Measurements from ENCODE around the gene TOX2.

The TOX2 gene

GRCh38 chr20:44010162-44010704 lies 95.6 kb downstream of the TOX2 start:
- ATAC-seq (ENCODE audit: low read depth) (no peak), DNase-seq (ENCODE audit: low spot score) (peak; percentile 73)
- H3K4me1 ChIP-seq (ENCODE audit: insufficient read depth, poor library complexity, severe bottlenecking), result no peaks in the 10 kb centered on the region
- H3K27me3 ChIP-seq (ENCODE audit: insufficient read depth, poor library complexity, severe bottlenecking), result no peaks in the 10 kb centered on the region
- no peak overlapping the region for H3K4me3 ChIP-seq (ENCODE audit: severe bottlenecking)
- no peak overlapping the region for H3K27ac ChIP-seq (ENCODE audit: poor library complexity, severe bottlenecking)
- no peaks in the 10 kb centered on the region for H3K9me3 ChIP-seq (ENCODE audit: severe bottlenecking)
- TF ChIP-seq, protein P1, sequence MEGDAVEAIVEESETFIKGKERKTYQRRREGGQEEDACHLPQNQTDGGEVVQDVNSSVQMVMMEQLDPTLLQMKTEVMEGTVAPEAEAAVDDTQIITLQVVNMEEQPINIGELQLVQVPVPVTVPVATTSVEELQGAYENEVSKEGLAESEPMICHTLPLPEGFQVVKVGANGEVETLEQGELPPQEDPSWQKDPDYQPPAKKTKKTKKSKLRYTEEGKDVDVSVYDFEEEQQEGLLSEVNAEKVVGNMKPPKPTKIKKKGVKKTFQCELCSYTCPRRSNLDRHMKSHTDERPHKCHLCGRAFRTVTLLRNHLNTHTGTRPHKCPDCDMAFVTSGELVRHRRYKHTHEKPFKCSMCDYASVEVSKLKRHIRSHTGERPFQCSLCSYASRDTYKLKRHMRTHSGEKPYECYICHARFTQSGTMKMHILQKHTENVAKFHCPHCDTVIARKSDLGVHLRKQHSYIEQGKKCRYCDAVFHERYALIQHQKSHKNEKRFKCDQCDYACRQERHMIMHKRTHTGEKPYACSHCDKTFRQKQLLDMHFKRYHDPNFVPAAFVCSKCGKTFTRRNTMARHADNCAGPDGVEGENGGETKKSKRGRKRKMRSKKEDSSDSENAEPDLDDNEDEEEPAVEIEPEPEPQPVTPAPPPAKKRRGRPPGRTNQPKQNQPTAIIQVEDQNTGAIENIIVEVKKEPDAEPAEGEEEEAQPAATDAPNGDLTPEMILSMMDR (IDR thresholded peaks at IDR 0.05; ENCODE audit: poor library complexity, severe bottlenecking), result no peak
- H3K36me3 ChIP-seq (ENCODE audit: low read depth), result no peaks in the 10 kb centered on the region

DNA sequence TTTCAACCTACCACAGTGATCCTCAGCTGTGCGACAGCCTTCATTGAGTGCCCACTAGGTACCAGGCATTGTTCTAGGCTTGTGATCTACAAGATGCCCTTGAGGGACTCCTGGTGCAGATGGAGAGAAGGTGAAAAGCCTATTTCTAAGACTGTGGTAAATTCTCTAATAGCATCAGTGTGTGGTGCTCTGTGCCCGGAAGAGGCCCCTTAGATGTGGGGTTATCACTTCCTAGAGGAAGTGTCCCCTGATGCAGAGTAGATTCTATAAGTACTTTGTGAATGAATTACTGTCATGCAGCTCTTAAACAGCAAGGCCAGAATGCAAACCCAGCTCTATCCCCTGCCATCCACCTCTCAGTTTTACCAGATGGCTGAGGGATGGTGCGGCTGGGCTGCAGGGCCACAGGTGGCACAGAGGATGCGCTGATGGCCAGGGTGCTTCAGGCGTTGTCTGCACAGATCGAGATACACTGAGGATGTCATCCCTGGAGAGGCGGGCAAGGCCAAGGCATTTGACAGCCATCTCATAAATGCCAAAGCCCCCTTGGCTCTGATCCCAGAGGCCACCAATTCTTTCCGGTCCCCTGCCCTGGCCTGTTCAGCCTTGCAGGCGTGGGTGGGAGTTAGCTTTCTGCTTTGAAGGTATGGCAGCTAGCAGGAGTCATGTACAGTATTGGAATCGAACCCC lies 96.7 kb downstream of the TOX2 start:
- TF ChIP-seq, protein P1 (IDR thresholded peaks at IDR 0.05; ENCODE audit: poor library complexity, severe bottlenecking), result no peak
- no peaks in the 10 kb centered on the region for H3K36me3 ChIP-seq (ENCODE audit: low read depth)
- no peaks in the 10 kb centered on the region for H3K27me3 ChIP-seq (ENCODE audit: insufficient read depth, poor library complexity, severe bottlenecking)

DNA sequence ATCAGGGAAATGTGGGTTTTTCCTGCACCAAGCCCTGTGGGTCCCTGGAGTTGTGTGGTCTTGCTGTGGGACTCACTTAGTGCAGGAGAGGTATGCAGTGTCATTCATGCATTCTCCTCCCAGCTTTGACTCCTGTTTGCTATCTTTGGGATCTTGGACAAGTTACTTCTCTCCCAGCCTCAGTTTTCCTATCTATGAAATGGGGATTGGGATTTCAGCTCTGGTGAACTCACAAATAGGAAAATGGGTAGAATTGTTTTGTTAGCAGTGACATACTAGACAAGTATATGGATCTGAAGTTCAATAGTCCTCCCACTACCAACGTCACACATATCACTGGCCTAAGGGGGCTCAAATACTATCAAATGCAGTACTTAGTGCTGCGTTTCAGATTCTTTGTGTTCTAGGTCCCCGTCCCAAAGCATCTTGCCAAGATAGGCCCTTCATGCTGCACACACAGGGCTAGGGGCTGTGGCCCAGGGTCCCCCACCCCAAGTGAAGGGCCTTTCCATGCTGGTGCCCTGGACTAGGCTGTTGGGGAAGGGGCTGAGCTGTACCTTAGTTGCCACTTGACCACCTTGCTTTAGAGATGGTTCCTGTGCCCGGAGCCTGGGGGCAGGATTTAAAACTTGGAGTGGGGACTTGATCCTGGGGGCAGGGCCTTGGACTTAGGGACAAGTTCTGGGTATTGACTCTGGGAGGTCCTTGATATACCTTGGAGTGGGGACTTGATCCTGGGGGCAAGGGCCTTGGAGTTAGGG lies 98.0 kb downstream of the TOX2 start:
- Histone ChIP-seq H3K4me1 (ENCODE audit: insufficient read depth, poor library complexity, severe bottlenecking) (peaks cover under 1% of the 10 kb centered on the region), H3K4me3 (ENCODE audit: severe bottlenecking) (no peak overlapping the region), H3K9me3 (ENCODE audit: severe bottlenecking) (no peaks in the 10 kb centered on the region), H3K27ac (ENCODE audit: poor library complexity, severe bottlenecking) (no peak overlapping the region), H3K36me3 (ENCODE audit: low read depth) (no peaks in the 10 kb centered on the region), H3K27me3 (ENCODE audit: insufficient read depth, poor library complexity, severe bottlenecking) (no peaks in the 10 kb centered on the region)
- no peak for ATAC-seq (ENCODE audit: low read depth)
- TF ChIP-seq, protein P1 (IDR thresholded peaks at IDR 0.05; ENCODE audit: poor library complexity, severe bottlenecking), result no peak
- peak; percentile 73 for DNase-seq (ENCODE audit: low spot score)

More for the DNA sequence above, 96.7 kb downstream of the TOX2 start:
- DNase-seq (ENCODE audit: low spot score) (peak; percentile 72), ATAC-seq (ENCODE audit: low read depth) (peak; percentile 24; the same call in 1 of the 3 replicates)
- H3K4me1 ChIP-seq (ENCODE audit: insufficient read depth, poor library complexity, severe bottlenecking), result no peaks in the 10 kb centered on the region
- no peaks in the 10 kb centered on the region for H3K9me3 ChIP-seq (ENCODE audit: severe bottlenecking)
- no peak overlapping the region for H3K27ac ChIP-seq (ENCODE audit: poor library complexity, severe bottlenecking)
- H3K4me3 ChIP-seq (ENCODE audit: severe bottlenecking), result no peak overlapping the region

- Histone ChIP-seq H3K27ac (ENCODE audit: poor library complexity, severe bottlenecking) (no peak overlapping the region), H3K4me1 (ENCODE audit: insufficient read depth, poor library complexity, severe bottlenecking) (peaks cover 20% of the 10 kb centered on the region), H3K9me3 (ENCODE audit: severe bottlenecking) (no peaks in the 10 kb centered on the region), H3K27me3 (ENCODE audit: insufficient read depth, poor library complexity, severe bottlenecking) (no peaks in the 10 kb centered on the region), H3K36me3 (ENCODE audit: low read depth) (no peaks in the 10 kb centered on the region), H3K4me3 (ENCODE audit: severe bottlenecking) (no peak overlapping the region)
- TF ChIP-seq, protein P1 (IDR thresholded peaks at IDR 0.05; ENCODE audit: poor library complexity, severe bottlenecking), result no peak
- peak; percentile 65 for DNase-seq (ENCODE audit: low spot score)
- no peak for ATAC-seq (ENCODE audit: low read depth)
Measured at GRCh38 chr20:44014807-44015732, 100.4 kb downstream of the TOX2 start.
